CD14-positive monocyte (primary cell): ENCODE results near the gene COL4A1. TPM values are rescaled to one million over a fixed set of nuclear protein-coding genes. Genes with fewer than 3 reads are reported as not detected.

Source experiments
- DNase-seq, 3 donors: peaks; one replicate each; pipeline ENCODE4 v3.0.0-alpha.2; 2011 to 2022
- H2AFZ ChIP-seq: 2 replicates; pipeline ENCODE4 v1.6.0; 2012; ENCODE audit warnings: mild to moderate bottlenecking, low read depth, low read length, inconsistent platforms; ENCODE audit not compliant: insufficient read depth, poor library complexity, severe bottlenecking
- H3K27ac ChIP-seq, 2 donors: 1 replicate in 1 of 2; 2 replicates in 1 of 2; pipeline ENCODE4 v1.5.1; 2012 to 2013; ENCODE audit warnings: low read length in 2 of 2, control low read depth in 1 of 2, inconsistent platforms in 1 of 2, low read depth in 1 of 2, mild to moderate bottlenecking in 1 of 2
- H3K27me3 ChIP-seq, 2 donors: one replicate each; pipeline versions ENCODE4 v1.6.0 to v1.6.1; 2011 to 2013; ENCODE audit warnings: low read length in 2 of 2; ENCODE audit not compliant: control insufficient read depth in 2 of 2, insufficient read depth in 2 of 2
- H3K36me3 ChIP-seq, 2 donors: replicated peaks in 1 of 2; 1 replicate in 1 of 2; 2 replicates in 1 of 2; pipeline versions ENCODE4 v1.5.1 to v1.6.1; 2012 to 2013; ENCODE audit warnings: low read length in 2 of 2, control low read depth in 1 of 2, inconsistent platforms in 1 of 2, mild to moderate bottlenecking in 1 of 2; ENCODE audit not compliant: insufficient read depth in 2 of 2, control insufficient read depth in 1 of 2
- H3K4me1 ChIP-seq, 2 donors: 1 replicate in 1 of 2; 2 replicates in 1 of 2; pipeline versions ENCODE4 v1.5.1 to v1.6.1; 2012 to 2013; ENCODE audit warnings: low read length in 2 of 2, control low read depth in 1 of 2, inconsistent platforms in 1 of 2, mild to moderate bottlenecking in 1 of 2, moderate library complexity in 1 of 2; ENCODE audit not compliant: insufficient read depth in 2 of 2, control insufficient read depth in 1 of 2
- H3K4me2 ChIP-seq: replicated peaks from 2 replicates; pipeline ENCODE3; 2012; ENCODE audit warnings: low read length, moderate library complexity, mild to moderate bottlenecking; ENCODE audit not compliant: poor library complexity, severe bottlenecking; ENCODE audit errors: extremely low read depth
- H3K4me3 ChIP-seq, 3 experiments: fragments of 200-600 bp in 1 of 3; sonication (generic) in 1 of 3; replicated peaks in 1 of 3; 1 replicate in 2 of 3; 2 replicates in 1 of 3; pipeline ENCODE4 v1.5.1; 2011 to 2013; ENCODE audit warnings: low read length in 3 of 3, mild to moderate bottlenecking in 3 of 3, control low read depth in 2 of 3, low read depth in 2 of 3, inconsistent platforms in 1 of 3, moderate library complexity in 1 of 3
- H3K79me2 ChIP-seq: 2 replicates; pipeline ENCODE4 v1.6.0; 2012; ENCODE audit warnings: mild to moderate bottlenecking, control low read depth, inconsistent platforms, low read length, moderate library complexity; ENCODE audit not compliant: insufficient read depth
- H3K9ac ChIP-seq: 2 replicates; pipeline ENCODE4 v1.6.0; 2017; ENCODE audit warnings: low read length, mild to moderate bottlenecking; ENCODE audit not compliant: insufficient read depth, poor library complexity, severe bottlenecking
- H3K9me3 ChIP-seq, 2 donors: replicated peaks in 1 of 2; 1 replicate in 1 of 2; 2 replicates in 1 of 2; pipeline versions ENCODE4 v1.5.1 to v1.6.1; 2012 to 2013; ENCODE audit warnings: low read length in 2 of 2, control low read depth in 1 of 2; ENCODE audit not compliant: control insufficient read depth in 1 of 2, insufficient read depth in 1 of 2
- H4K20me1 ChIP-seq: 2 replicates; pipeline ENCODE4 v1.6.0; 2012; ENCODE audit warnings: mild to moderate bottlenecking, low read length, control low read depth, moderate library complexity; ENCODE audit not compliant: insufficient read depth
- H3K27ac Mint-ChIP-seq, 7 donors: one replicate each; pipeline ENCODE4 v1.8.0; 2020; ENCODE audit warnings: mild to moderate bottlenecking in 7 of 7, mixed read lengths in 7 of 7, moderate library complexity in 6 of 7, inconsistent platforms in 2 of 7
- H3K27me3 Mint-ChIP-seq, 3 donors: one replicate each; pipeline ENCODE4 v1.8.0; 2021 to 2022; ENCODE audit warnings: low read depth in 3 of 3, mild to moderate bottlenecking in 3 of 3, mixed read lengths in 3 of 3, moderate library complexity in 3 of 3, inconsistent platforms in 1 of 3
- H3K36me3 Mint-ChIP-seq, 2 donors: one replicate each; pipeline ENCODE4 v1.8.0; 2020; ENCODE audit warnings: mixed read lengths in 2 of 2, inconsistent platforms in 1 of 2, mild to moderate bottlenecking in 1 of 2
- H3K4me1 Mint-ChIP-seq: one replicate; pipeline ENCODE4 v1.8.0; 2020; ENCODE audit warnings: mild to moderate bottlenecking, mixed read lengths
- H3K4me3 Mint-ChIP-seq, 2 donors: one replicate each; pipeline ENCODE4 v1.8.0; 2020; ENCODE audit warnings: mild to moderate bottlenecking in 2 of 2, mixed read lengths in 2 of 2, moderate library complexity in 1 of 2
- H3K9me3 Mint-ChIP-seq, 7 donors: one replicate each; pipeline ENCODE4 v1.8.0; 2020 to 2022; ENCODE audit warnings: mixed read lengths in 7 of 7, mild to moderate bottlenecking in 6 of 7, moderate library complexity in 6 of 7, inconsistent platforms in 2 of 7
- WGBS: methylation state at CpG from one replicate; pipeline ENCODE4 v1.1.5; 2013; ENCODE audit warnings: missing lambda C conversion rate; ENCODE audit not compliant: insufficient coverage; 5-methylcytosine and 5-hydroxymethylcytosine counted together
- intact Hi-C, 2 donors: fragments of 100-400 bp; cut with micrococcal nuclease; formaldehyde crosslinking; loops; one replicate each; pipeline versions ENCODE4 v1.15.0 to v1.15.1; 2023
- polyA plus RNA-seq, 3 donors: library from polyadenylated mRNA; depleted of rRNA in 1 of 3; unstranded in 2 of 3; stranded (reverse) in 1 of 3; fragments of 300-500 nt in 2 of 3; fragments of >200 nt in 1 of 3; fragmentation: Illumina TruSeq in 2 of 3; gene quantifications; 1 replicate in 2 of 3; 2 replicates in 1 of 3; pipeline ENCODE4 v1.2.3, GENCODE V29; 2012 to 2021
- TF ChIP-seq, protein P1 (sequence below): fragments of 200-600 bp; IDR thresholded peaks from one replicate; pipeline ENCODE4 v1.8.0; 2022; ENCODE audit warnings: antibody characterized with exemption, mild to moderate bottlenecking

Gene COL4A1
- polyA plus RNA-seq, 3 donors: 0.16 to 0.25 TPM; not detected in 1

DNA sequence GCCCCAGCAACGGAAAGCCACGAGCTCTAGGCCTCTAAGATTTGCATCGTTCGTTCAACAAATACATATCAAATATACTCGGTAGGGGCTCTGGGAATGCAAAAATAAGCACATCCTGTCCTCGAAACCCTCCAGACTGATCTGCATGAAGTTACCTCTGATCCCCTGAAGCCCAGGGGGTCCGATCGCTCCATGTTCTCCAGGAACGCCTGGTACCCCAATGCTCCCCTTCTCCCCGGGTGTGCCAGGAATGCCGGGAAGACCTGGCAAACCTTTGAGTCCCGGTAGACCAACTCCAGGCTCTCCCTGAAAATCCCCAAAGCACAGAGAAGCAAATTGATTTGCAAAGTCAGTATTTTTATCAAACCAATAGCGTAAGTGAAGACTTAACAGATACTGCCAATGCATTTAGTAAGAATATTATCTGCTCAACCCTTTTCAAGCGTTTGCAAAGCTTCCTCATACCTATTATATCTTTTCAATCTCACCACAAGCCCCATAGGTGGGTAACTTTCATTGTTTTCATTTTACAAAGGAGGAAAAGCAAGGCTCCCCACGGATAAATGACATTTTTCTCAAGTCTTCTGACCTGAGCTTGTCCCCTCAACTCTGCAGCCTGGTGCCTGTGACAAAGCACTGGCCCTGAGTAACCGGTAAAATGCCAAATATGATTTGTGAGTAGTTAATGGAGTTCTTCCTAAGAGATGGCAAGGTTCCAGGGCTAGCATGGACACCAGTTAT lies 127.7 kb downstream of the COL4A1 start:
- Histone ChIP-seq H3K4me1 (no peaks in the 10 kb centered on the region), H2AFZ (no peak overlapping the region), H3K4me3 (no peak overlapping the region), H3K27ac (no peak overlapping the region), H3K4me2 (no peak overlapping the region), H4K20me1 (no peaks in the 10 kb centered on the region), H3K36me3 (no peaks in the 10 kb centered on the region), H3K79me2 (no peaks in the 10 kb centered on the region), H3K9me3 (peaks cover 0 to 3% of the 10 kb centered on the region in 2 donors), H3K9ac (no peak overlapping the region), H3K27me3 (no peaks in the 10 kb centered on the region)
- no peaks in the 10 kb centered on the region for H3K4me1 Mint-ChIP-seq
- no peaks in the 10 kb centered on the region for H3K36me3 Mint-ChIP-seq
- intact Hi-C loops: loop anchor here in 1 of 2 donors (10.0 kb wide), 1 partner anchor 54 kb away; no protein-coding TSS in a partner anchor
- no peak overlapping the region for H3K27ac Mint-ChIP-seq
- H3K9me3 Mint-ChIP-seq: peaks cover under 1 to 13% (median 5%) of the 10 kb centered on the region in 7 donors
- H3K27me3 Mint-ChIP-seq: peaks cover 2% of the 10 kb centered on the region in 3 donors
- no peak for DNase-seq
- H3K4me3 Mint-ChIP-seq: no peak overlapping the region
- WGBS: 89% methylated on average over 9 of the region's 16 CpGs
- TF ChIP-seq, protein P1, sequence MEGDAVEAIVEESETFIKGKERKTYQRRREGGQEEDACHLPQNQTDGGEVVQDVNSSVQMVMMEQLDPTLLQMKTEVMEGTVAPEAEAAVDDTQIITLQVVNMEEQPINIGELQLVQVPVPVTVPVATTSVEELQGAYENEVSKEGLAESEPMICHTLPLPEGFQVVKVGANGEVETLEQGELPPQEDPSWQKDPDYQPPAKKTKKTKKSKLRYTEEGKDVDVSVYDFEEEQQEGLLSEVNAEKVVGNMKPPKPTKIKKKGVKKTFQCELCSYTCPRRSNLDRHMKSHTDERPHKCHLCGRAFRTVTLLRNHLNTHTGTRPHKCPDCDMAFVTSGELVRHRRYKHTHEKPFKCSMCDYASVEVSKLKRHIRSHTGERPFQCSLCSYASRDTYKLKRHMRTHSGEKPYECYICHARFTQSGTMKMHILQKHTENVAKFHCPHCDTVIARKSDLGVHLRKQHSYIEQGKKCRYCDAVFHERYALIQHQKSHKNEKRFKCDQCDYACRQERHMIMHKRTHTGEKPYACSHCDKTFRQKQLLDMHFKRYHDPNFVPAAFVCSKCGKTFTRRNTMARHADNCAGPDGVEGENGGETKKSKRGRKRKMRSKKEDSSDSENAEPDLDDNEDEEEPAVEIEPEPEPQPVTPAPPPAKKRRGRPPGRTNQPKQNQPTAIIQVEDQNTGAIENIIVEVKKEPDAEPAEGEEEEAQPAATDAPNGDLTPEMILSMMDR: no peak

DNA sequence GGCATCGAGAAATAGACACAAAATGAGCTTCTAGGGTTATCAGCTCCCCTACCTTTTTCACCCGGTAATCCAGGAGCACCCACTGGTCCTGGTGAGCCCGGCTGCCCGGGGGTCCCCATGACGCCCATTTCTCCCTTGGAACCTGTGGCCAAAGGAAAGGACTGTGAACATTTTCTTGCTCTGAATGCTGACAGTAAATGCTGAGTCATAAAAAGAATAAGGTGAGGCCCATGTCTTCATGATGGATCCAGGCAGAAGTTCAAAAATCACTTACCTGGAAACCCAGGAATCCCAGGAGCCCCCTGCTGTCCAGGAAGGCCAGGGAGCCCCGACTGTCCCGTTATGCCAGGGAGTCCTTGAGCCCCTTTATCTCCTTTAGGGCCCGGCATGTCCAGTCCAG lies 129.2 kb downstream of the COL4A1 start:
- peaks cover 10 to 26% (median 15%) of the 10 kb centered on the region in 7 donors for H3K9me3 Mint-ChIP-seq
- Histone ChIP-seq H3K79me2 (no peaks in the 10 kb centered on the region), H3K27me3 (no peaks in the 10 kb centered on the region), H3K9ac (no peak overlapping the region), H3K4me1 (no peaks in the 10 kb centered on the region), H3K36me3 (no peaks in the 10 kb centered on the region), H4K20me1 (no peaks in the 10 kb centered on the region), H3K4me2 (no peak overlapping the region), H2AFZ (no peak overlapping the region), H3K9me3 (peaks cover 15 to 18% of the 10 kb centered on the region in 2 donors), H3K4me3 (no peak overlapping the region), H3K27ac (no peak overlapping the region)
- no peak for DNase-seq
- H3K27ac Mint-ChIP-seq: no peak overlapping the region
- H3K27me3 Mint-ChIP-seq: peaks cover under 1 to 3% (median 2%) of the 10 kb centered on the region in 3 donors
- H3K36me3 Mint-ChIP-seq: peaks cover 0 to 2% of the 10 kb centered on the region in 2 donors
- H3K4me1 Mint-ChIP-seq: no peaks in the 10 kb centered on the region
- 96% methylated on average over 8 of the region's 8 CpGs for WGBS
- TF ChIP-seq, protein P1: no peak
- H3K4me3 Mint-ChIP-seq: no peak overlapping the region
- intact Hi-C loops: loop anchor here in 1 of 2 donors (10.0 kb wide), 1 partner anchor 53 kb away; no protein-coding TSS in a partner anchor
